ENCODE measurements around the gene GPI. TPM values are rescaled to one million over a fixed set of nuclear protein-coding genes. Genes with fewer than 3 reads are reported as not detected.

The GPI gene
- total RNA-seq (94.0 TPM), polyA plus RNA-seq (ENCODE audit: insufficient read depth in 1 of 8, insufficient read length in 8 of 8, low replicate concordance in 1 of 8) (100 to 1,000 TPM; 118 to 194 (median 166) TPM)
- long read RNA-seq, donor 1, full-length matches to known transcripts = 20 of 20 reads
- long read RNA-seq, donor 1, partial matches to known transcripts = 0 of 20 reads
- long read RNA-seq, donor 1, other reads (novel, unspliced or antisense) = 0 of 20 reads
- long read RNA-seq, donor 2, full-length matches to known transcripts = 5 of 5 reads
- long read RNA-seq, donor 2, partial matches to known transcripts = 0 of 5 reads
- long read RNA-seq, donor 2, other reads (novel, unspliced or antisense) = 0 of 5 reads
- long read RNA-seq, donor 3, full-length matches to known transcripts = 51 of 56 reads
- long read RNA-seq, donor 3, partial matches to known transcripts = 5 of 56 reads
- long read RNA-seq, donor 3, other reads (novel, unspliced or antisense) = 0 of 56 reads
- long read RNA-seq, donor 4, full-length matches to known transcripts = 25 of 35 reads
- long read RNA-seq, donor 4, partial matches to known transcripts = 10 of 35 reads
- long read RNA-seq, donor 4, other reads (novel, unspliced or antisense) = 0 of 35 reads
- long read RNA-seq, donor 5, full-length matches to known transcripts = 72 of 78 reads
- long read RNA-seq, donor 5, partial matches to known transcripts = 6 of 78 reads
- long read RNA-seq, donor 5, other reads (novel, unspliced or antisense) = 0 of 78 reads
- long read RNA-seq, donor 6, full-length matches to known transcripts = 64 of 85 reads
- long read RNA-seq, donor 6, partial matches to known transcripts = 21 of 85 reads
- long read RNA-seq, donor 6, other reads (novel, unspliced or antisense) = 0 of 85 reads
- long read RNA-seq, donor 7, full-length matches to known transcripts = 44 of 51 reads
- long read RNA-seq, donor 7, partial matches to known transcripts = 7 of 51 reads
- long read RNA-seq, donor 7, other reads (novel, unspliced or antisense) = 0 of 51 reads
- long read RNA-seq, donor 8, full-length matches to known transcripts = 49 of 49 reads
- long read RNA-seq, donor 8, partial matches to known transcripts = 0 of 49 reads
- long read RNA-seq, donor 8, other reads (novel, unspliced or antisense) = 0 of 49 reads
- long read RNA-seq, donor 9, full-length matches to known transcripts = 43 of 51 reads
- long read RNA-seq, donor 9, partial matches to known transcripts = 8 of 51 reads
- long read RNA-seq, donor 9, other reads (novel, unspliced or antisense) = 0 of 51 reads
- long read RNA-seq, donor 10, full-length matches to known transcripts = 50 of 66 reads
- long read RNA-seq, donor 10, partial matches to known transcripts = 16 of 66 reads
- long read RNA-seq, donor 10, other reads (novel, unspliced or antisense) = 0 of 66 reads
- long read RNA-seq, donor 11, full-length matches to known transcripts = 42 of 50 reads
- long read RNA-seq, donor 11, partial matches to known transcripts = 8 of 50 reads
- long read RNA-seq, donor 11, other reads (novel, unspliced or antisense) = 0 of 50 reads

DNA sequence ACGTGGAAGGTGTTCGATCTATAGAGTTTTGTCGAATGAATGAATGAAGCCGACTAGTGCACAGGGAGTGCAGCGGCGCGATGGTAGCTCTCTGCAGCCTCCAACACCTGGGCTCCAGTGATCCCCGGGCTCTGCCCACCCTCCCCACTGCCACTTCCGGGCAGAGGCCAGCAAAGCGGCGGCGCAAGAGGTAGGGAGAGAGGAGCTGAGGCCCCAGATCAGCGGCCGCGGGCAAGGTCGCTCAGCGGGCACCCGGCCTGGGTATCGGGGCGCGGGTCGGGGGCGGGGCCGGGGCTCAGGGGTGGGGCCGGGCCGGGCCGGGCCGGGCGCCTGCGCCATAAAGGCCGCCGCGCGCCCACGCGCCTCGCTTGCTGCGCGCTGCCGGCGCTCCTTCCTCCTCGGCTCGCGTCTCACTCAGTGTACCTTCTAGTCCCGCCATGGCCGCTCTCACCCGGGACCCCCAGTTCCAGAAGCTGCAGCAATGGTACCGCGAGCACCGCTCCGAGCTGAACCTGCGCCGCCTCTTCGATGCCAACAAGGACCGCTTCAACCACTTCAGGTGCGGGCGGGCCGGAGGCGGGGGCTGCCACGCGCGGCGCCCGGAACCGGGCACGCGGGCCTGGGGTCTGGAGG lies at the start of gene GPI:
GPI (plus strand) TSS at position 367 of the 633 bp plus-strand sequence; CDS start at position 438, 71 bp downstream.
- WGBS (ENCODE audit: insufficient coverage) = under 1% methylated on average over 62 of the region's 67 CpGs
- no peaks in the 10 kb centered on the region for H3K27me3 ChIP-seq (ENCODE audit: control insufficient read depth, insufficient read depth, low read length)
- H3K9me3 ChIP-seq (replicated peaks; ENCODE audit: control insufficient read depth, low read depth, low read length) = no peaks in the 10 kb centered on the region
- H3K4me1 ChIP-seq (ENCODE audit: control insufficient read depth, insufficient read depth, low read length) = peaks cover 19% of the 10 kb centered on the region
- peaks cover 34% of the 10 kb centered on the region for H3K36me3 ChIP-seq (ENCODE audit: control insufficient read depth, insufficient read depth, low read length)
- peak within 1 kb of the TSS; percentile 51 for H3K27ac ChIP-seq (ENCODE audit: low read length)
- peak within 1 kb of the TSS; percentile 80 for H3K4me3 ChIP-seq (ENCODE audit: low read length)
- peak; percentile 72 for DNase-seq

DNA sequence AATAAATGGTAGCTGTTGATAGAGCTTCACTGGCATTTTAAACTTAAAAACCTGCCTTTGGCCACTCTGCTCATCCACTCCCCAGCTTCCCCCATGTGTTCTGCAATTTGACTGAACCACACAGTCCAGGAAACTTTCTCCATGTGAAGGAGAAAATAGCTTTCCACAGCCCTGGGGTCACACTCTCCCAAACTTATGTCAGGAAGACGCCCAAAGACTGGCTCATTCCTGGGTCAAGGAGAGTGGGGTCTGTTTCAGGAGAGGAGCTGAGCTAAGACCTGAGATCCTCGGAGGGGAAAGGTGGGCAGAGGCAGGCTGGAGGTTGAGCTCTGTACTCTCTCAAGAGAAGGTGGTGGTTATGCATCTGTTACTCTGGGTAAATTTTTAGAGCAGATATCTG lies 48.7 kb upstream of the GPI start:
- no peak overlapping the region for H3K27ac ChIP-seq (ENCODE audit: low read length)
- H3K4me3 ChIP-seq (ENCODE audit: low read length) = no peak overlapping the region
- 100% methylated on average over 1 of the region's 2 CpGs for WGBS (ENCODE audit: insufficient coverage)
- H3K27me3 ChIP-seq (ENCODE audit: control insufficient read depth, insufficient read depth, low read length) = no peaks in the 10 kb centered on the region
- H3K4me1 ChIP-seq (ENCODE audit: control insufficient read depth, insufficient read depth, low read length) = peaks cover 8% of the 10 kb centered on the region
- H3K9me3 ChIP-seq (replicated peaks; ENCODE audit: control insufficient read depth, low read depth, low read length) = no peaks in the 10 kb centered on the region
- peaks cover 8% of the 10 kb centered on the region for H3K36me3 ChIP-seq (ENCODE audit: control insufficient read depth, insufficient read depth, low read length)
- no peak for DNase-seq

DNA sequence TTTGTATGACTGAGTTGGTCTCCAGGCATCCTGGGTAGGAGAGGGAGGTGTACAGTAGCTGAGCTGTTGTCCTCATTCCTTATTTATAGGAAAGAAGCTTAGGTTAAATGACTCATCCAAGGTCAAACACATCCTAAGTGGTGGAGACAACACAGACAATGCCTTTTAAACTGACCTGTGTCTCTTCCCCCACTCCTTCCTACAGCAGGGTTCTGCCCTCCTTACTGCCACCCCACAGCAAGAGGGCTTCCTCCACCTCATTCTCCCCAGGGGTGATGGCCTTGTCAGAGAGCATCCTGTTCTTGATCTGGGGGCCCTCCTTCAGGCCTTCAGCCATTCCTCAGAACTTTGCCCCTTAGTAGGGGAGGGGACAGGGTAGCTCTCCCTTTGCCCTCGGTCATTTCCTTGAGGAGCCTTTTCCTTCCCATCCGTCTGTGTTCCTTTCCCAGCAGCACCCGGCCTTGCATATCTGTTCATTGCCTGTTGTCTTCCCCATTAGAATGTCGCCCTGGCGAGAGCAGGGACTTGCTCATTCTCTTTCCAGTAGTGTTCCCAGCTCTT lies 48.2 kb upstream of the GPI start:
- Histone ChIP-seq H3K27me3 (ENCODE audit: control insufficient read depth, insufficient read depth, low read length) (no peaks in the 10 kb centered on the region), H3K9me3 (replicated peaks; ENCODE audit: control insufficient read depth, low read depth, low read length) (no peaks in the 10 kb centered on the region), H3K36me3 (ENCODE audit: control insufficient read depth, insufficient read depth, low read length) (peaks cover 11% of the 10 kb centered on the region), H3K27ac (ENCODE audit: low read length) (peak overlapping the region; percentile 33), H3K4me1 (ENCODE audit: control insufficient read depth, insufficient read depth, low read length) (peaks cover 8% of the 10 kb centered on the region), H3K4me3 (ENCODE audit: low read length) (no peak overlapping the region)
- no peak for DNase-seq
- 54% methylated on average over 2 of the region's 5 CpGs for WGBS (ENCODE audit: insufficient coverage)

DNA sequence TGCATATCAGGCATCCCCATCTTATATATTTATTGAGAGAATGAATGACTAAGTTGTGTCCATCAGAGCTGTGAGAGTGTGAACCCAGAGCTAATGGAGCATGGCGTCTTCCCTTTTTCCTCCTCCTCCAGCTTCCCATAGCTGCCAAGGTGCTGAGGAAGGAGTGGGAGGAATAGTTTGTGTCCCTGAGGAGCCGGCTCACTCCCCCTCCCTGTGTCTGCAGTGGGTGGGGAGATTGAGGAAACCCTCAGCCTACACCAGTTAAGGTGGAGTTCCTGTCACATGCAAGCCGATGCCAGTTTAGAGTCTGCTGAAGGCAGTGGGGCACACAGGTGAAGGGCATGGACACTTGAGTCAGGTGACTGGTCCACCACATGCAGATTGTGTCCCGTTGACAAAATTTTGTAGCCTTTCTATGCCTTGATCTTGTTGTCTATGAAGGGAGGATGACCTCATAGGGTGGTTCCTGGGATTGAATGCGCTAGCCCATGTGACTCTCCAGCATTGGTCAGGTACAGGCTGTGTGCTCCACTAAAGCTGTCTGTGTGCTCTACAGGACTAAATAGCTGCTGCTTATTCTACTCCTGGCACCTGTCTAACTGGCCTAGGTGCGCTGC lies 47.6 kb upstream of the GPI start:
- H3K27me3 ChIP-seq (ENCODE audit: control insufficient read depth, insufficient read depth, low read length) = no peaks in the 10 kb centered on the region
- WGBS (ENCODE audit: insufficient coverage) = 89% methylated on average over 3 of the region's 6 CpGs
- peaks cover 16% of the 10 kb centered on the region for H3K36me3 ChIP-seq (ENCODE audit: control insufficient read depth, insufficient read depth, low read length)
- peak overlapping the region; percentile 47 for H3K27ac ChIP-seq (ENCODE audit: low read length)
- H3K4me3 ChIP-seq (ENCODE audit: low read length) = no peak overlapping the region
- H3K4me1 ChIP-seq (ENCODE audit: control insufficient read depth, insufficient read depth, low read length) = peaks cover 8% of the 10 kb centered on the region
- no peak for DNase-seq
- H3K9me3 ChIP-seq (replicated peaks; ENCODE audit: control insufficient read depth, low read depth, low read length) = no peaks in the 10 kb centered on the region

DNA sequence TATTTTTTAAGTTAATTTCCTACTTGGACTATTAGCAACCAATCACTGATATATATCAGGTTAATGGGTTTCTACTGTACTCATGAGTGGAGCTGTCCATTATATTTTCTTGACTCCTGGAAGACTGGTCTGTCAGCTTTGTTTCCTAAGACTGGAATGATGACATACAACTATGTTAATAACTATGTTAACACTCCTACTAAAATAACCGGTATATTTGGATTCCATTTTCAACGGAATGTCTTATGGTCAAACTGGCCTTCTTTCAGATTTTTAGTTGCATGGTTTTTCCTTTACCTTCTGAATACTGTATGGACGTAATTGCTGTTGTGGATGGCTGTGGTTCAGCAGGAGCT lies 45.8 kb upstream of the GPI start:
- no peaks in the 10 kb centered on the region for H3K27me3 ChIP-seq (ENCODE audit: control insufficient read depth, insufficient read depth, low read length)
- peak overlapping the region; percentile 29 for H3K27ac ChIP-seq (ENCODE audit: low read length)
- H3K36me3 ChIP-seq (ENCODE audit: control insufficient read depth, insufficient read depth, low read length) = peaks cover 25% of the 10 kb centered on the region
- H3K9me3 ChIP-seq (replicated peaks; ENCODE audit: control insufficient read depth, low read depth, low read length) = no peaks in the 10 kb centered on the region
- H3K4me1 ChIP-seq (ENCODE audit: control insufficient read depth, insufficient read depth, low read length) = peaks cover 8% of the 10 kb centered on the region
- H3K4me3 ChIP-seq (ENCODE audit: low read length) = no peak overlapping the region
- DNase-seq = no peak
- WGBS (ENCODE audit: insufficient coverage) = 80% methylated on average over 1 of the region's 3 CpGs

DNA sequence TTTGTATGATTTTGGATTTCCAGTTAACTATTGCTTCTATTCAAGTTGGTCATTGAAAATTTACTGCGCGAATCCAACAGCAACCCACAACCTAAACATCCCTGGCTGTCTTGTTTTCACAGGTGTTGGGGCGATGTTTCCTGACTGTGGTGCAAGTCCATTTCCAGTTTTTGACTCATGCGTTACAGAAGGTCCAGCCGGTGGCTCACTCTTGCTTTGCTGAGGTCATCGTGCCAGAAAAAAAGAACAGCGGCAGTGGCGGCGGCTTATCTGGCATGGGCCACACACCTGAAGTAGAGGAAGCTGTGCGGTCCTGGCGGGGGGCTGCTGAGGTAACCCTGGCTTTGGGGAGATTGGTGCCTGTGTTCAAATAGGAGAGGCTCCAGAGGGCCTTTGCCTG lies 45.2 kb upstream of the GPI start:
- Histone ChIP-seq H3K36me3 (ENCODE audit: control insufficient read depth, insufficient read depth, low read length) (peaks cover 30% of the 10 kb centered on the region), H3K9me3 (replicated peaks; ENCODE audit: control insufficient read depth, low read depth, low read length) (no peaks in the 10 kb centered on the region), H3K27me3 (ENCODE audit: control insufficient read depth, insufficient read depth, low read length) (no peaks in the 10 kb centered on the region), H3K4me3 (ENCODE audit: low read length) (no peak overlapping the region), H3K4me1 (ENCODE audit: control insufficient read depth, insufficient read depth, low read length) (peaks cover 6% of the 10 kb centered on the region), H3K27ac (ENCODE audit: low read length) (peak overlapping the region; percentile 62)
- DNase-seq = peak; percentile 22
- 88% methylated on average over 9 of the region's 11 CpGs for WGBS (ENCODE audit: insufficient coverage)

DNA sequence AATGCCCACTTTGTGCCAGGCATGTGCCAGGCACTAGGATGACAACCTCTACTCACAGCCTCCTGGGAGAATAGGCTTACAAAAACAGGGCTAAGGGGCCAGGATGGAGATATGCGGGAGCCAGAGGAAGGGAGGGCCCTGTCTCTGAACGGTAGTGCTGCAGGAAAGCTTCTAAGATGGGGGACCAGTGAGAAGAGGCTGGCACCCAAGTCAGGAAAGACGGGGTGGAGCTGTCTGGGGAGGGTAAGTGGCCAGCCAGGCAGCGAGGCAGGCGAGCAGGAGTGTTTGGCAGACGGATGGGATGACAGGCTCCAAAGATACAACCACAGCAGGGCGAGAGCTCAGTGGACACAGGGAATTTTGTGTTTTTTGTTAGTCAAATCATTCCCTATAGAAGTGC lies 44.7 kb upstream of the GPI start:
- H3K9me3 ChIP-seq (replicated peaks; ENCODE audit: control insufficient read depth, low read depth, low read length) = no peaks in the 10 kb centered on the region
- WGBS (ENCODE audit: insufficient coverage) = 77% methylated on average over 7 of the region's 7 CpGs
- H3K36me3 ChIP-seq (ENCODE audit: control insufficient read depth, insufficient read depth, low read length) = peaks cover 35% of the 10 kb centered on the region
- no peak overlapping the region for H3K4me3 ChIP-seq (ENCODE audit: low read length)
- H3K27me3 ChIP-seq (ENCODE audit: control insufficient read depth, insufficient read depth, low read length) = no peaks in the 10 kb centered on the region
- H3K4me1 ChIP-seq (ENCODE audit: control insufficient read depth, insufficient read depth, low read length) = peaks cover 6% of the 10 kb centered on the region
- no peak for DNase-seq
- peak overlapping the region; percentile 62 for H3K27ac ChIP-seq (ENCODE audit: low read length)

DNA sequence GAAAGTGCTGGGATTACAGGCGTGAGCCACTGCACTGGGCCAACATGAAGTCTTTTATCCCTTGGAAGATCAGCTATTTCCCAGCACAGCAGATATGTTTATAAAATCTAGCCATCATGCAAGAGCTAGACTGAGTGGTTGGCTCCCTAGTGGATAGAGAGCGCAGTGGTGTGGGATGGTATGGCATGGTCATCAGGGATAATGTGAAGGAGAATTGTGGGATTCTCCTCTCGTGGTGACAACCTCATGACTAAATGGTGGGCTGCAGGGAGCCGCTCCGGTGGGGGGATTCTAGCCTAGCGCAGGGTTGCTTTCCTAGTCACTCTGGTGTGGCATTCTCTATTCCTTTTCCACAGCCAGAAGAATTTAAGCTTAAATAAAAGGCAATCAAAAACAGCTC lies 43.3 kb upstream of the GPI start:
- Histone ChIP-seq H3K27ac (ENCODE audit: low read length) (no peak overlapping the region), H3K4me3 (ENCODE audit: low read length) (no peak overlapping the region), H3K27me3 (ENCODE audit: control insufficient read depth, insufficient read depth, low read length) (no peaks in the 10 kb centered on the region), H3K4me1 (ENCODE audit: control insufficient read depth, insufficient read depth, low read length) (peaks cover 5% of the 10 kb centered on the region), H3K36me3 (ENCODE audit: control insufficient read depth, insufficient read depth, low read length) (peaks cover 37% of the 10 kb centered on the region), H3K9me3 (replicated peaks; ENCODE audit: control insufficient read depth, low read depth, low read length) (no peaks in the 10 kb centered on the region)
- DNase-seq = no peak
- WGBS (ENCODE audit: insufficient coverage) = 100% methylated on average over 1 of the region's 6 CpGs
